PC-9 (cell line): ENCODE results near the gene PAK6. TPM values are rescaled to one million over a fixed set of nuclear protein-coding genes. Genes with fewer than 3 reads are reported as not detected.

Experiments
- BruUV-seq: library from RNA; stranded (reverse); fragments of 400-500 nt; replicated peaks from 2 replicates; lab custom pipeline; 2021; lab: Mats Ljungman, UMichigan
- CTCF ChIA-PET: fragments of 300-600 bp; sonication (Branson Sonifier 250); formaldehyde crosslinking; loops from one replicate; lab custom pipeline; 2022; ENCODE audit warnings: antibody characterized with exemption; lab: Charles Lee
- POLR2A ChIA-PET: fragments of 300-600 bp; sonication (Branson Sonifier 250); formaldehyde crosslinking; loops from one replicate; lab custom pipeline; 2022; ENCODE audit warnings: antibody characterized with exemption; ENCODE audit not compliant: unreplicated experiment; lab: Charles Lee
- DNase-seq, 2 experiments: peaks; one replicate each; pipeline versions ENCODE4 v3.0.0 to v3.0.0-alpha.2; 2015 to 2022; ENCODE audit warnings: mixed read lengths in 1 of 2
- H2AFZ ChIP-seq: fragments of 200-600 bp; sonication (generic); 2 replicates; pipeline ENCODE4 v1.8.1; 2017; ENCODE audit warnings: antibody characterized with exemption
- H3F3A ChIP-seq: fragments of 200-600 bp; sonication (generic); 2 replicates; pipeline ENCODE4 v1.8.1; 2017; ENCODE audit warnings: antibody characterized with exemption, mild to moderate bottlenecking, low read depth; ENCODE audit not compliant: insufficient read depth
- H3K27ac ChIP-seq: fragments of 200-600 bp; sonication (generic); 2 replicates; pipeline ENCODE4 v1.6.1; 2016; ENCODE audit warnings: mixed run types
- H3K27me3 ChIP-seq: fragments of 200-600 bp; sonication (generic); 2 replicates; pipeline ENCODE4 v1.6.1; 2016; ENCODE audit warnings: low read depth, mixed run types; ENCODE audit not compliant: insufficient read depth
- H3K36me3 ChIP-seq: fragments of 200-600 bp; sonication (generic); 2 replicates; pipeline ENCODE4 v1.6.1; 2016; ENCODE audit warnings: low read depth, mixed run types
- H3K4me1 ChIP-seq: fragments of 200-600 bp; sonication (generic); replicated peaks from 2 replicates; pipeline ENCODE4 v1.6.1; 2016; ENCODE audit warnings: mixed run types; ENCODE audit not compliant: insufficient read depth
- H3K4me2 ChIP-seq: fragments of 200-600 bp; sonication (generic); 2 replicates; pipeline ENCODE4 v1.6.1; 2017; ENCODE audit warnings: mixed run types
- H3K4me3 ChIP-seq: fragments of 200-600 bp; sonication (generic); 2 replicates; pipeline ENCODE4 v1.6.1; 2016; ENCODE audit warnings: mixed run types
- H3K79me2 ChIP-seq: fragments of 200-600 bp; sonication (generic); 2 replicates; pipeline ENCODE4 v1.6.1; 2017; ENCODE audit warnings: low read depth, mixed run types
- H3K9me2 ChIP-seq: fragments of 200-600 bp; sonication (generic); 2 replicates; pipeline ENCODE4 v1.8.1; 2017; ENCODE audit warnings: mild to moderate bottlenecking; ENCODE audit not compliant: insufficient read depth
- H3K9me3 ChIP-seq: fragments of 200-600 bp; sonication (generic); 2 replicates; pipeline ENCODE4 v1.8.1; 2016; ENCODE audit warnings: low read depth; ENCODE audit not compliant: insufficient read depth
- H4K20me1 ChIP-seq: fragments of 200-600 bp; sonication (generic); 2 replicates; pipeline ENCODE4 v1.8.1; 2017; ENCODE audit not compliant: insufficient read depth
- CTCF ChIP-seq: fragments of 200-600 bp; sonication (generic); conservative IDR thresholded peaks from 2 replicates; pipeline ENCODE4 v1.6.1; 2017; ENCODE audit warnings: mixed run types, antibody characterized with exemption, mild to moderate bottlenecking, moderate library complexity
- EZH2 ChIP-seq: fragments of 200-600 bp; sonication (generic); IDR thresholded peaks from 2 replicates; pipeline ENCODE4 v1.8.0; 2017; ENCODE audit warnings: antibody characterized with exemption, low read depth
- intact Hi-C: fragments of 100-400 bp; cut with micrococcal nuclease; formaldehyde crosslinking; loops from one replicate; pipeline ENCODE4 v1.10.0; 2022; ENCODE audit not compliant: unreplicated experiment
- total RNA-seq: library from RNA; stranded (reverse); gene quantifications from 2 replicates; pipeline ENCODE4 v1.2.3, GENCODE V29; 2021

Gene PAK6
- total RNA-seq, 1 experiment from 2014 or later: 10.7 TPM

- Histone ChIP-seq H3K27ac (no peak overlapping the region), H3K4me2 (no peak overlapping the region), H2AFZ (no peak overlapping the region), H3F3A (peaks cover 22% of the 10 kb centered on the region), H3K79me2 (no peaks in the 10 kb centered on the region), H3K9me2 (no peaks in the 10 kb centered on the region), H4K20me1 (no peaks in the 10 kb centered on the region), H3K4me3 (no peak overlapping the region), H3K27me3 (no peaks in the 10 kb centered on the region), H3K36me3 (no peaks in the 10 kb centered on the region), H3K9me3 (no peaks in the 10 kb centered on the region), H3K4me1 (peaks cover 56% of the 10 kb centered on the region)
- ChIA-PET POLR2A (interaction anchor here (0.7 kb wide), 1 partner anchor 30 kb away, joined by 3 read pairs; no protein-coding TSS in a partner anchor), CTCF (no interaction called here)
- no peak for DNase-seq
- TF ChIP-seq EZH2: no peak
- no peak for TF ChIP-seq CTCF
- intact Hi-C loops: no loop called here
- no TSS peak for BruUV-seq
Measured at GRCh38 chr15:40242601-40243000, 3.7 kb downstream of the PAK6 start.

DNA sequence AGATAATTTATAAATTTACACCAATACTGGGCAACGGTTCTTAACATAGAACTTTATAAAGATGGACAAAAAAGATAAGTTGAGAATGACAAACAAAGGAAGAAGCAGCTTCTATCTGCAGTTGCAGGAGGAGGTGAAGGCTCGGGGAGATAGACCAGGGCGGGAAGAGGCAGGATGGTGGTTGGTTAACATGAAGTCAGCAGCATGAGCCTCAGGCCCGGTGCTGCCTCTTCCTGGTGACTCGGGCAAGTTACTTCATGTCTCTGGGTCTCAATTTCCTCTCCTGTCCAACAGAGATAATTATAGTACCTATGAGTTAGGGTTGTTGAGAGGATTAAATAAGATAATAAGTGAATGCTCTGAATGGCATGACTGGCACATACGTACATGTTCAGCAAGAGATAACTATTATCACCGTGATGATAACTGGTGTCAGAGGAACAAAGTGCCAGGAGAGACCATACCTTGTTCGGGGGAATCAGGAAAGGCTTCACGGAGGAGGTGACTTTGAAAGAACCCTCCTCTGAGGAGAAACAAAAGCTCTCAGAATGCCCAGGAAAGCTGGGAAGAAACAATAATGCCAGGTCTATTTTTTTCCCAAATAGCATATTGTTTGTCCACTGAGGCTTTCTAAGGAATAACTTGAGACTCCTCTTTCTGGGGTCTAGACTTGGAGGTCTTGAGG lies 4.4 kb downstream of the PAK6 start:
- CTCF ChIA-PET: interaction anchor here (0.6 kb wide), 1 partner anchor 1315 kb away, joined by 3 read pairs; no protein-coding TSS in a partner anchor
- POLR2A ChIA-PET: no interaction called here

DNA sequence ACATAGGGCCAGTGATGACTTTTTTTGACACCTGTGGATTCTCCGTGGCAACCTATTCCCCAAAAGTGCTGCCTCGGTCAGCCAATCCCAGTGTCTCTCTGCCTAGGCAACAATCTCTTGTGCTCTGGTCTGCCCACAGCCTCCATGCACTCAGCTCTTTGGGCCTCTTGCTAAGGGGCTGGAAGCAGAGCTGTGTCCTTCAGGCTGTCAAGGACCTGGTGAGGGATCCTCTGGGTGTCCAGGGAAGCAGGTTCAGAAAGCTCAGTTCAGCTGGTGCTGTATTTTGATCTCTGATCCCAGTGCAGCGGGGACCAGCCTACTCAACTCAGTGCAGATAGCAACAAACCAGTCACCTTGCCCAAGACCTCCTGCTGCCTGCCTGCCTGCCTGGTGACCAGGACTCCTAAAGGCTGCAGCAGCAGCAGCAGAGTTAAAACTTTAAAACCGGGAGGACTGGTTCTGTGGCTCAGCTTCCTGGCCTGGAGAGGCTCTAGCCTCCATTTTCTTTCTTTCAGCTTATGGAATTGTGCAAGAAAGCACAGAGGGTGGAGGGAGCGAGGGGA lies 6.2 kb downstream of the PAK6 start:
- Histone ChIP-seq H3K9me2 (no peaks in the 10 kb centered on the region), H3K36me3 (no peaks in the 10 kb centered on the region), H3K27me3 (no peaks in the 10 kb centered on the region), H3K4me1 (peaks cover 49% of the 10 kb centered on the region), H3K4me2 (peak overlapping the region; percentile 72), H4K20me1 (no peaks in the 10 kb centered on the region), H3F3A (peaks cover 25% of the 10 kb centered on the region), H3K79me2 (no peaks in the 10 kb centered on the region), H2AFZ (no peak overlapping the region; the same call in 1 of the 2 replicates), H3K4me3 (no peak overlapping the region), H3K9me3 (no peaks in the 10 kb centered on the region), H3K27ac (peak overlapping the region; percentile 71)
- POLR2A ChIA-PET: interaction anchor here (0.7 kb wide), 1 partner anchor 170 kb away, joined by 6 read pairs; no protein-coding TSS in a partner anchor
- CTCF ChIA-PET: interaction anchor here (1.4 kb wide), 1 partner anchor 28 kb away, joined by 5 read pairs; no protein-coding TSS in a partner anchor
- no peak for TF ChIP-seq EZH2
- TF ChIP-seq CTCF: no peak
- intact Hi-C loops: no loop called here
- BruUV-seq: no TSS peak
- DNase-seq: peak; percentile 75 to 91

More for the DNA sequence above, 4.4 kb downstream of the PAK6 start:
- Histone ChIP-seq H3K79me2 (no peaks in the 10 kb centered on the region), H3K27ac (no peak overlapping the region), H3F3A (peaks cover 18% of the 10 kb centered on the region), H4K20me1 (no peaks in the 10 kb centered on the region), H2AFZ (no peak overlapping the region), H3K4me1 (peaks cover 54% of the 10 kb centered on the region), H3K27me3 (no peaks in the 10 kb centered on the region), H3K36me3 (no peaks in the 10 kb centered on the region), H3K9me3 (no peaks in the 10 kb centered on the region), H3K9me2 (no peaks in the 10 kb centered on the region), H3K4me3 (no peak overlapping the region), H3K4me2 (no peak overlapping the region)
- DNase-seq: no peak
- intact Hi-C loops: no loop called here
- BruUV-seq: no TSS peak
- no peak for TF ChIP-seq CTCF
- no peak for TF ChIP-seq EZH2
